ENCODE results near the gene TMEM272. TPM values are rescaled to one million over a fixed set of nuclear protein-coding genes. Genes with fewer than 3 reads are reported as not detected.
A peak's percentile ranks its signal among the peaks of the same experiment; 100 is the strongest.

The TMEM272 gene
- total and polyA plus RNA-seq, 2 experiments from 2014 or later, result 0.11 to 0.76 TPM

DNA sequence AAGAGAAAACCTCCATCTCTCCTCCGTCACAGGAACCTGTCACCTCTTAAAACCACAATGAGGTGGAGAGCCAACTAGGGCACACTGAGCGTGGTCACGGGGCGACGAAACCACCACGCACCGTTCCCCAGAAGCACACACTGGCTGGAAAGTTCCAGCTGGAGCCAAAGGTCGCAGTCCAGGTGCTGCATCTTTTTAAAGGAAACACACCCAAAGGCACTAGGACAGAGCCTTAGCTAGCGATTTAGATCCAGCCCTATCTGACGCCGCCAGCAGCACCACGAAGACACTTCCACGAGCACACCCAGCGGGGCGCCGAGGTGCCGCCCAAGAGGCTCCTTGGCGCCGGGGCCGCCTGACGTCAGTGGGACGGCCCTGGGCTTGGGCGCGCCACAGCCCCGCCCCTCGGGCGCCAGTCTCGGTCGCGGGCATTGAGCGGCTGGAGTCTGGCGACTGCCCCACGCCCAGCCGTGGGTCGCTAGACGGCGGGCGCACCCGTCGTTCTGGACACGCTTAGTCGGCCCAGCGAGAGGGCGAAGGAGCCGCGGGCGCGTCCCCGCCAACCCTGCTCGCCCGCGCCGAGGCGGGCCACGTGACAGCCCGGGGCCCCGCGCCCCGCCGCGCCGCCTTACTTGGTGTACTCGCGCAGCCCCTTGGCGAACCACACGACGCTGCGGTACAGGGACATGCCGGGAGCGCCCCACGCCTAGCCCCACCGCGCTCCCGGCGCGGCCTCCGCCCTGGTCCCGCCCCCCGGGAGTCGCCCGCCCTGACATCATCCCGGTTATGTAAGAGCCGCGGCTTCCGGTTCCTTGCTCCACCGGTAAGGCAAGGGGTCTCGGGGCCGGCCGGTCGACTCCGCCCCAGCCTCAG, 41.3 kb downstream of the TMEM272 start, which contains the start of gene DHRS12 (continued):
- TF ChIP-seq ZNF462 (CRISPR knock-in tag; IDR thresholded peaks at IDR 0.05), result no peak
- peak; percentile 85 for TF ChIP-seq CREB1 (CRISPR knock-in tag; IDR thresholded peaks at IDR 0.05; ENCODE audit: low read depth)
- TF ChIP-seq EZH2phosphoT487 (IDR thresholded peaks at IDR 0.05; ENCODE audit: unreplicated experiment), result no peak
- TF ChIP-seq ZNF331 (CRISPR knock-in tag; IDR thresholded peaks at IDR 0.05; ENCODE audit: low read depth), result no peak
- TF ChIP-seq EZH2 (IDR thresholded peaks at IDR 0.05; ENCODE audit: low read depth, unreplicated experiment), result no peak
- TF ChIP-seq, protein P1, sequence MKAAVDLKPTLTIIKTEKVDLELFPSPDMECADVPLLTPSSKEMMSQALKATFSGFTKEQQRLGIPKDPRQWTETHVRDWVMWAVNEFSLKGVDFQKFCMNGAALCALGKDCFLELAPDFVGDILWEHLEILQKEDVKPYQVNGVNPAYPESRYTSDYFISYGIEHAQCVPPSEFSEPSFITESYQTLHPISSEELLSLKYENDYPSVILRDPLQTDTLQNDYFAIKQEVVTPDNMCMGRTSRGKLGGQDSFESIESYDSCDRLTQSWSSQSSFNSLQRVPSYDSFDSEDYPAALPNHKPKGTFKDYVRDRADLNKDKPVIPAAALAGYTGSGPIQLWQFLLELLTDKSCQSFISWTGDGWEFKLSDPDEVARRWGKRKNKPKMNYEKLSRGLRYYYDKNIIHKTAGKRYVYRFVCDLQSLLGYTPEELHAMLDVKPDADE (IDR thresholded peaks at IDR 0.05), result peak; percentile 18; the same call in 1 of the 2 replicates

Data from GM23338 (cell line).